Measurements from ENCODE around the gene EFNA1.

GRCh38 chr1:155133799-155134281 is 6.2 kb downstream of the EFNA1 start:
- TF ChIP-seq BHLHE40 (IDR thresholded peaks at IDR 0.05; ENCODE audit: borderline replicate concordance) (no peak), TARDBP (IDR thresholded peaks at IDR 0.05) (no peak), SP1 (IDR thresholded peaks at IDR 0.05) (no peak), ARNT (IDR thresholded peaks at IDR 0.05) (no peak), PKNOX1 (IDR thresholded peaks at IDR 0.05) (no peak), HDGF (IDR thresholded peaks at IDR 0.05; ENCODE audit: borderline replicate concordance) (no peak), FOXM1 (IDR thresholded peaks at IDR 0.05; ENCODE audit: borderline replicate concordance) (no peak), LEF1 (IDR thresholded peaks at IDR 0.05; ENCODE audit: borderline replicate concordance) (no peak), FOXA1 (IDR thresholded peaks at IDR 0.05) (no peak), ELF4 (IDR thresholded peaks at IDR 0.05) (no peak), ZNF384 (IDR thresholded peaks at IDR 0.05) (no peak), L3MBTL2 (conservative IDR thresholded peaks at IDR 0.05) (no peak), NFRKB (IDR thresholded peaks at IDR 0.05) (no peak), SUZ12 (IDR thresholded peaks at IDR 0.05) (no peak)
